Heart left ventricle (tissue), 13 donors: ENCODE results near the gene BRINP1.

ENCODE experiments used
- CTCF ChIP-seq, 12 donors: fragments of 200-600 bp; sonication (generic) in 4 of 12; IDR thresholded peaks; one replicate each; pipeline versions ENCODE4 v1.5.0 to v1.8.0; 2018 to 2022; ENCODE audit warnings: antibody characterized with exemption in 12 of 12, mild to moderate bottlenecking in 5 of 12
- POLR2A ChIP-seq, 2 donors: fragments of 450-650 bp; IDR thresholded peaks; one replicate each; pipeline ENCODE4 v1.6.1; 2017; ENCODE audit warnings: antibody characterized with exemption in 2 of 2, mild to moderate bottlenecking in 2 of 2, moderate library complexity in 2 of 2
- donor health status: ischemic (EF 13 %, LVEDD 7.1; RV severe dilation, severe dysfunction).
- donor health status: DM: no; HTN: yes; CAD: no.
- donor health status: DM: no; HTN: no; CAD: no.
- donor health status: ischemic (EF 25% LVEDD 6.9; RV normal size, moderate dysfunction).
- donor health status: ischemic (EF 25% LVEDD 5.7; RV mildly dilated, moderate dysfunction).
- donor health status: ischemic (EF 35%, LVEDD 5.7; RV mildly dilated, moderate dysfunction).
- donor health status: nonischemic (EF 11% LVEDD 7.7; RV severe dilation, severe dysfunction).
- donor health status: DM: yes; HTN: yes; CAD: no.
- donor health status: PGD.
- donor health status: ischemic (EF 29% LVEDD 5.4; RV normal size, mild dysfunction).
- donor health status: nonischemic (EF 23%, LVEDD 6.1; RV moderate dilation, normal function).

- TF ChIP-seq POLR2A (IDR thresholded peaks at IDR 0.05) (no peak), CTCF (IDR thresholded peaks at IDR 0.05) (no peak)
Measured at GRCh38 chr9:119153402-119153801, 215.8 kb downstream of the BRINP1 start.
